HG03097 (cell line): ENCODE results near the gene PIGL.

Experiments used
- ATAC-seq: cut with Tn5 transposase; IDR thresholded peaks from one replicate; pipeline ENCODE4 v1.9.1; 2021; ENCODE audit not compliant: unreplicated experiment, low FRiP score

Gene PIGL

GRCh38 chr17:16346721-16347271 is 129.8 kb downstream of the PIGL start:
- ATAC-seq = no peak

DNA sequence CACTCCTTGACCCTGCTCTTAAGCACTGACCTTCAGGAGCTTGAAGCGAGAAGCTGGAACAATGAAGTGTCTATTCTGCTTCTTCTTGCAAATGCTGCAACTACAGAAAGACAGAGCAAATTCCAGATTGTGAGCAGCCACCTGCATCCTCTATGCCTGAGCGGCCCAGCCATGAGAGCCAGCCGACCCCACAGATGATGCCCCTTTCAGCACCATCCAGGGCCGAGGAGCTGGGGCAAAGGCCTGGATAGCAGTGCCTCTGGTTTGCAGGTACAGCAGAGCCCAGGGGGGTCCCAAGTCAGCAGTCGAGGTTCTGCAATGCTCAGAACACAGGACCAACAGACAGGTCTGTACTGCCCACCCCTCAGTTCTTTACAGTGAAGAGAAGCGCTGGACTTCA is 131.6 kb downstream of the PIGL start:
- no peak for ATAC-seq

GRCh38 chr17:16349431-16349830 is 132.4 kb downstream of the PIGL start:
- no peak for ATAC-seq

- ATAC-seq = no peak
These were observed 134.8 kb downstream of the PIGL start for GRCh38 chr17:16351831-16352230.

- no peak for ATAC-seq
These were observed 135.3 kb downstream of the PIGL start for GRCh38 chr17:16352303-16352666.

DNA sequence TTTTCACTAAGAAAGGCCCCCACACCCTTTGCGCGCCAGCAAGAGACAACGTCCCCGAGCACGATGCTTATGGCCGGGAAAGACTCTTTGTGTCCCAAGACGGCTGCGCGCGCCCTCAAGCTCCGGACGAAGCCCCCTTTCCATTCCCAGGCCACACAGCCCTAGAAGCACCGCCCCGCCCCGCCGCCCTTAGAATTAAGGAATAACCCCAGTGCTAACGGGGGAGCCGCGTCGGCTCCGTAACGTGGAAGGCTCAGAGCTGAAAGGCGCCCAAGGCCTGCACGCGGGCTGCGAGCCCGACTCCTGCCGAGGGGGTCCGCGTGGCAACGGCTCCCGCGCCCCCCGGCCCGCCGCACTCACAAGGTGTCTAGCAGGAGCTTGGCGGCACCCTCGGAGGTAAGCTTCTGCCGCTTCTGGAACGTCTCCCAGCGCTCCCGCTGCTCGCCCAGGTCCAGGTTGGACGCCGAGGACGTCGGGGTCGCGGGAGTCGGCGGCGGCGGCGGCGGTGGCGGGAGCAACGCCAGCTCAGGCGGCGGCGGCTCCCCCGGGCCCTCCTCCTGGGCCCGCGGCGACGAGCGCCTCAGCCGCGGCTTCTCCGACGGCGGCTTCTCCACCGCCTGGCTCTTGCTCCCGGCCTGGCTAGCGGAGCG is 135.8 kb downstream of the PIGL start:
- ATAC-seq = no peak

DNA sequence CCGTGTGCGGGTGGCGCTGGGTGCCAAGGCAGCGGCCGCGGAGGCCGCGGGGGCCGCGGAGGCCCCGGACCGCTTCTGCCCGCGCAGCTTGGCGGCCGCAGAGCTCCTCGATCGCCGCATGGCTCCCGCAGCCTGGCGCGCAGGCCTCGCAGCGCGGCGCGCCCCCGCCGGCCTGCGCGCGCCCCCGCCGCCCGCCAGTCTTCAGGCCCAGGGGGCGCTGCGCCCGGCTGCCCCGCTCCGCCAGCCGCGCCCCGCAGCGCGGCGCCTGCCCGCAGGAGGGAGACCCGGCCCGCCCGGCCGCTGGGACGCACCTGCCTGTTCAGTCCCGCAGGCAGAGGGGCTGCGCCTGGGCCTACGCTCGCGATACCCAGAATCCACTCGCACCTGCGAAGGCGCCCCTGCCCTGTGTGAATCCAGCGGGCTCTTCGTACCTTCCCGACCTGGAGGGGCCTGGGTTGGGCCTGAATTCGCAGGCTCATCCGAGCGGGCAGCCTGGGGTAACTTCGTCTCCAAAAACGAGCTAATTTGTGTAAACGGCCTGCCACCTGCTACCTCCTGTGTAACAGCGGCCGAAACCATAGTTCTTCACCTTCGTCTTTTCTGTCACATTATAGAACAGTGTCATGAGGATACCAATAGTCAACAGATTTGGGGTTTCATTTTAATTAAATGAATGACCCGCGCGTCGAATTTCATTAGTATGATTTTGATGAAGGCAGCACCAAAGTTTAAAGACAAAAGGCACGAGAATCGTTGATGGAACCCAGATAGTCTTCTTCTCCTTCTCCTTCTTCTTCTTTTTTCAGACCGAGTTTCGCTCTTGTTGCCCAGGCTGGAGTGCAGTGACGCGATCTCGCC is 136.5 kb downstream of the PIGL start, which contains the start of gene CENPV:
CENPV (minus strand) TSS at position 153 of the 858 bp plus-strand sequence; CDS start at position 120, 33 bp downstream.
- ATAC-seq = no peak

- ATAC-seq = no peak
These were observed 137.6 kb downstream of the PIGL start for GRCh38 chr17:16354585-16354984.

- no peak for ATAC-seq
These were observed 141.4 kb downstream of the PIGL start for GRCh38 chr17:16358394-16358793.

DNA sequence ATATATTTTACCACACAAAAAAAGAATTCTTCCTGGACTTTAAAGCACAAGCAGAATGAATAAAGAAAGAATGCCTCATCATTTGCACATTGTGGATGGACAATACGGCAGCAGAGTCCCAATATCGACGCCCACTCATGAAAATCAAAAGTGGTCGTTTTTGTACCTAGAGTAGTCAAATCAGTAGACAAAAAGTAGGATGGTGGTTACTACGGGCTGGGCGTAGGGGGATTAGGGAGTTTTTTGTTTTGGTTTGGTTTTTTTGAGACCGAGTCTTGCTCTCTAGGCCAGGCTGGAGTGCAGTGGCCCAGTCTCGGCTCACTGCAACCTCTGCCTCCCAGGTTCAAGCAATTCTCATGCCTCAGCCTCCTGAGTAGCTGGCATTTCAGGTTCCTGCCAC is 144.9 kb downstream of the PIGL start:
- ATAC-seq = no peak

DNA sequence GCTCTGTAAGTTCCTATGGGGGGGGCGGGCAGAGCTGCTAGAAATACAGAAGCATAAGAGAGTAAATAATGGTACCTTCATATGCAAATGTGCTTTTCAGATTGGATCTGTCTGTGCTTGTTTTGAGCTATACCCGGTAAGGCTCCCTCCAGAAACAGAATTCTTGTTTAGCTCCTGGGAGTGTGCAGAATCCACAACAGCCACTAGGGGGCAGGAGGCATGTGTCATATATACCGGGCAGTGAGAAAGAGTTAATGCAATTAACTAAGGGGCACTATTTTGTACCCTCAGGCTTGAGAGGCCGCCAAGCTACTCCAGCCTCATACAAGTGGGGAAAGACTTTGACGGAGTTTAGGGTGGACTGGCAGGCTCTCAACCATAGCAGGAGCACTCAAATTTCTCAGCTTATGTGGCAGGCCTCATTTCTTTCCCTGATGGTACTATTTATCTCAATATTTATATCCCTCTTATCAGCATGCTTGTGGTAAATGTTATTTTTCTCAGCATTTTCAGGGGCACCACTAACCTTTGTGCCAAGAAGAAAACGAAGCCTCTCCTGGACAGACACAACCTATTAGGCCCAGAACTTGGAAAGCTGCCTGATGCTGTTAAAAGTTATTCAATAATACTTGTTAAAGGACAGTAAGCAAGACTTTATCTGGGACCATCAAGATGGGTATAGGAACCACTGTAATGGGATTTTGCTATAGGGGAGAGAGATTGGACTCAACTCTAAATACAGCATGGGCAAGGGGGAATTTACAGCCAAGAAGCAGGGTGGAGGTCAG is 146.9 kb downstream of the PIGL start:
- ATAC-seq = peak; percentile 87

GRCh38 chr17:16364625-16365024 is 147.6 kb downstream of the PIGL start:
- ATAC-seq = no peak

DNA sequence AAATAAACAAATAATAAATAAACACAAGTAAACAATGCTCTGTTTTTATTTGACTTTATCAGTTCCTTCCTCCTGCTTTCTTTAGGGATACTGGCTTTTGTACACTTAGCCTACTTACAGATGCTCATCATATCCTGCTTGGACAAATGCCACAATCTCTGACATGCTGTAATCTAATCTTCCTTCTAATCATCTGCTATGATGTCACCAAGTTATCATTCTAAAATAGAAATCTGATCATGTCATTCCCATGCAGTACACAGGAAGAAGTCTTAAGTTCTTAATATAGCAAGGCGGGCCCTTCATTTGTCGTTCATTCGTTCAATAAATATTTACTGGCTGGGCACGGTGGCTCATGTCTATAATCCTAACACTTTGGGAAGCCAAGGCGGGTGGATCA is 154.7 kb downstream of the PIGL start:
- no peak for ATAC-seq

GRCh38 chr17:16374146-16374938 is 157.3 kb downstream of the PIGL start:
- no peak for ATAC-seq
